Measurements from ENCODE around the gene ADGRB2.

Gene ADGRB2

DNA sequence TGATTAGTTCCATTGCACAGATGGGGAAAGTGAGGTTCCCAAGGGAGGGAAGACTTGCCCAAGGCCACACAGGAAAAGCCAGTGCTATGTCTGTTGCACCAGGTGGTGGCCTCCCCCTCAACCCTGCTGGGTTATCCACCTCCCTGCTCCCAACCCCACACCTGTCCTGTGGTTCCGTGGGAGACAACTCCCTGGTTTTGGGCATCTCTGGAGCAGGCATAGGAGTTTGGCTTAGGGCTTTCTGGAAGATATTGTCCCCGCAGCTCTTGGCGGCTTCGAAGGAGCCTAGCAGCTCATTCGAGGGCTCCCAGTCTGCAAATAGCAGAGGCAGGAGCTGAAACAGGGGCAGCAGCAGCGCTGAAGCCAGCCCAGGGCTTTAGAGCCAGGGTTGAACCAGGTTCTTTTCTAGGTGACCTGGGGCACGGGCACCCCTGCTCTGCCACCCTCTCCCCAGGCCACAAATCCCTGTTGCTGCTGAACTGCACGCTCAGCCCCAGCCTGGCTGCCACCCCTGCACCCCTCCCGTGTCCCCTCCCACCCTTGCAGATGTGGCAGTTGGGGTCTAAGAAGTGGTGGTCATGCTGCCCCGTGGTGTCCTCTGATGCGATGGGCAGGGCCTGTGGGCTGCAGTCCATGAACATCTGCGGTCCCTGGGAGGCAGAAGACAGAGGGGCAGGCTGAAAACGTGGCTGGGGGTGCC lies 29.6 kb upstream of the ADGRB2 start:
- H3K27me3 ChIP-seq (ENCODE audit: control insufficient read depth, insufficient read depth, low read length), result no peaks in the 10 kb centered on the region
- no peak overlapping the region for H3K4me3 ChIP-seq (ENCODE audit: low read depth, low read length)
- peaks cover 10% of the 10 kb centered on the region; the same call in 1 of the 2 replicates for H3K4me1 ChIP-seq (ENCODE audit: control insufficient read depth, insufficient read depth, low read length)
- no peaks in the 10 kb centered on the region for H3K9me3 ChIP-seq (ENCODE audit: control insufficient read depth, insufficient read depth, low read length)
- H3K27ac ChIP-seq (ENCODE audit: low read depth, low read length), result no peak overlapping the region
- no peak overlapping the region for H3K9ac ChIP-seq (ENCODE audit: low read depth, low read length)
- H3K36me3 ChIP-seq (ENCODE audit: control insufficient read depth, insufficient read depth, low read length), result no peaks in the 10 kb centered on the region

DNA sequence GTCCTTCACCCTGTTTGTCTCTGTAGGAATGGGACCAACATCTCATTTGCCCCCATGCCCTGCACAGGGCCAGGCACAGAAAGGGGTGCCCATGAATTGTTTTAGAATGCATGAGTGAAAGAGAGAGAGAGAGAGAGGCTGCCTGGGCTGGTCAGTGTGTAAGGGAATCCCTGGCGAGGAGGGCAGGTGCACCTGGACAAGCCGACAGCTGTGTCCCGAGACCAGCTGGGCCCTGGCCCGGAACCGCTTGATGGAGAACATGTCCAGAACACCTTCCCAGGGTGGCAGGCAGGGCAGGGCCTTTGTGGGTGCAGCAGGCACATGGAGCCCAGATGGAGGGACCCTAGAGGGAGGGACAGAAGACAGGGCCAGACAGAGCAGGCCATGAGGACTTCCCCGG lies 28.9 kb upstream of the ADGRB2 start:
- Histone ChIP-seq H3K9ac (ENCODE audit: low read depth, low read length) (no peak overlapping the region), H3K4me1 (ENCODE audit: control insufficient read depth, insufficient read depth, low read length) (peaks cover 8% of the 10 kb centered on the region; the same call in 1 of the 2 replicates), H3K36me3 (ENCODE audit: control insufficient read depth, insufficient read depth, low read length) (no peaks in the 10 kb centered on the region), H3K4me3 (ENCODE audit: low read depth, low read length) (no peak overlapping the region), H3K9me3 (ENCODE audit: control insufficient read depth, insufficient read depth, low read length) (no peaks in the 10 kb centered on the region), H3K27me3 (ENCODE audit: control insufficient read depth, insufficient read depth, low read length) (no peaks in the 10 kb centered on the region), H3K27ac (ENCODE audit: low read depth, low read length) (no peak overlapping the region)

DNA sequence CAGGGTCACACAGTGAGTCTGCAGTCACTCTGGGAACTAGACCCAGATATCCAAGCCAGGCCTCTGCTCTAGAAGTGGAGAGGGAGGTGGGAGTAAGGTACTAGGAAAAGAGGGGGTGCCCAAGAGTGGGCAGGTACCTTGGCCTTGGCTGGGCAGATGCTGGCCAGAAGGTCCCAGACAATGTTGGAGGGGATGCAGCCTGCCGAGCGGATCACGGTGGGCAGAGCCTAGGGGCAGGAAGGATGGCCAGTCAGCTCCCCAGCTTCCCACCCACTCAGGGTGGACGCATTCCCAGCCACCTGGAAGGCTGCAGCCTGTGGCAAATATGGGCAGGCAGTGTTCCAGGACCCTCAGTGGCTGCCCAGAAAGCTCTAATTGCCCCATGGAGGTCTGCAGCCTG lies 28.4 kb upstream of the ADGRB2 start:
- no peak overlapping the region for H3K27ac ChIP-seq (ENCODE audit: low read depth, low read length)
- no peaks in the 10 kb centered on the region for H3K9me3 ChIP-seq (ENCODE audit: control insufficient read depth, insufficient read depth, low read length)
- peaks cover 9% of the 10 kb centered on the region for H3K4me1 ChIP-seq (ENCODE audit: control insufficient read depth, insufficient read depth, low read length)
- H3K36me3 ChIP-seq (ENCODE audit: control insufficient read depth, insufficient read depth, low read length), result no peaks in the 10 kb centered on the region
- no peak overlapping the region for H3K9ac ChIP-seq (ENCODE audit: low read depth, low read length)
- H3K27me3 ChIP-seq (ENCODE audit: control insufficient read depth, insufficient read depth, low read length), result no peaks in the 10 kb centered on the region
- no peak overlapping the region for H3K4me3 ChIP-seq (ENCODE audit: low read depth, low read length)

DNA sequence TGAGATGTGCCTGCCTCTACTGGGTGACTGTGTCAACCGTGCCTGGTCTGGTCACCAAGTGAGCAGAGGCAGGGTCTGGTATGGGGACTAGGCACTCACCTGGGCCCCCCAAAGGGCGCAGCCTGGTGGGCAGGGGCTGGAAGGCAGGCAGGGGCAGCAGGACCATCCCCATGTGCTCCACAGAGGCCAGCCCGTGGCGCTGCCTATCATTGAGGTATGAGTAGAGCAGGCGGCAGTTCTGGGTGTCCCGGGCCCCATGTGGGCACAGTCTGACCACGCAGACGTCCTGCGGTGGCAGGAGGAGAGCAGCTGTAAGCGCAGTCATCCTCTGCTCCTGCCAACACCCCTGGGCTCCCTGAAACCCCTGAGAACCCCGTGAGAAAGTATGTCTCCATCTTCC lies 28.0 kb upstream of the ADGRB2 start:
- H3K27ac ChIP-seq (ENCODE audit: low read depth, low read length), result no peak overlapping the region
- peaks cover 11% of the 10 kb centered on the region for H3K4me1 ChIP-seq (ENCODE audit: control insufficient read depth, insufficient read depth, low read length)
- no peaks in the 10 kb centered on the region for H3K36me3 ChIP-seq (ENCODE audit: control insufficient read depth, insufficient read depth, low read length)
- no peaks in the 10 kb centered on the region for H3K27me3 ChIP-seq (ENCODE audit: control insufficient read depth, insufficient read depth, low read length)
- H3K9ac ChIP-seq (ENCODE audit: low read depth, low read length), result no peak overlapping the region
- no peaks in the 10 kb centered on the region for H3K9me3 ChIP-seq (ENCODE audit: control insufficient read depth, insufficient read depth, low read length)
- no peak overlapping the region for H3K4me3 ChIP-seq (ENCODE audit: low read depth, low read length)

DNA sequence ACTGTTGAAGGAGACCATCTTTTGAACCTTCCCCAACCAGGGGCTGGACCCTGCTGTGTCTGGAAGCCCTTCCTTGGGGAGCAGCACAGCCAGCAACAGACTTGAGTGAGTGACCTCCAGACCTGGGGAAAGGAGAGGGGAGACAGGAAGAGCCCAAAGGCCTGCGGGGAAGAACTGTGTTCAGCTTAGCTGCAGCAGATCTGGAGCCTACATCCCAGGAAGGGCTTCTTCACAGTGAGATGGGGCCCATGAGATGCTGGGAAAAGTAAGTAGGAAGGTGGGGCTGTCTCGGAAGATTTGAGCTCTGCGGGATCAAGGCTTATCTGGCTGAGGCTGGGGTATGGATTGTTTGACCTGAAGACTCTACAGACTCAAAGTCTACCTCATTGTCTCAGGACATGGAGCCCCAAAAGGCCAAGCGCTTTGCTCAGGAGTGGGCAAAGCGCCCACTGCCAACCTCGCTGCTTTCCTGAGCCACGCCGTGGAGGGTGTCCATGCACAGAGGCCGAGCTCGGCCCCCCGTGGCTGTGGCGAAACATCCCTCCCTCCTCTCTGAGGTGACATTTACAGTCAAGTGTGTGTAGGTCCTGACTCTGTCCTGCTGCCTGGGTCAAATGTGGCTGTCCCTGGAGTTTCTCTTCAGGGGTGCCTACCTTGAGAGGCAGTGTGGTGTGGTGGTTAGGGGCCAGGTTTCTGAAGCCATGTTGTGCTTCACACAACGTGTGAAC lies 27.2 kb upstream of the ADGRB2 start:
- Histone ChIP-seq H3K4me3 (ENCODE audit: low read depth, low read length) (no peak overlapping the region), H3K4me1 (ENCODE audit: control insufficient read depth, insufficient read depth, low read length) (peaks cover 11% of the 10 kb centered on the region), H3K9ac (ENCODE audit: low read depth, low read length) (no peak overlapping the region), H3K27me3 (ENCODE audit: control insufficient read depth, insufficient read depth, low read length) (no peaks in the 10 kb centered on the region), H3K27ac (ENCODE audit: low read depth, low read length) (no peak overlapping the region), H3K36me3 (ENCODE audit: control insufficient read depth, insufficient read depth, low read length) (no peaks in the 10 kb centered on the region), H3K9me3 (ENCODE audit: control insufficient read depth, insufficient read depth, low read length) (no peaks in the 10 kb centered on the region)

DNA sequence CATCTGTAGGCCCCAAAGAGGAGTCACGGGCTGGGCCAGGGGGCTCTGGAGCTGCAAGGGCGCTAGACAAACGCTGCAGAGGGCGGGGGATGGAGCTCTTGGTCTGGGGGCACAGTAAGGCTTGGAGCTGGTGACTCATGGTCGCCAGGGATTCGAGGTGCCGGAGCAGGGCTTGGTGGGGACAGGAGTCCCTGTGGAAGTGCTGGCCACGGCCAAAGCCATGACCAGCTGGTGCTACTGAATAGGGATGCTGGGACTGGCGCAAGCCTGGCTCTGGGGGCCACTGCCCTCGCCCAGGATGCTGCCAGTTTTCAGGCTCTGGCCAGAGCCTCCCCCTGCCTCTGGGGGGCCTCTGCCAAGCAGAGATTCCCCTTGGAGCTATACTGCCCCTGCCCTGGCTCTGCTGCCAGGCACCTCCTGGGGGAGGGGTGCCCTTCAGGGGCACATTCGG lies 26.5 kb upstream of the ADGRB2 start:
- H3K4me3 ChIP-seq (ENCODE audit: low read depth, low read length), result no peak overlapping the region
- no peaks in the 10 kb centered on the region for H3K9me3 ChIP-seq (ENCODE audit: control insufficient read depth, insufficient read depth, low read length)
- H3K27ac ChIP-seq (ENCODE audit: low read depth, low read length), result no peak overlapping the region
- H3K36me3 ChIP-seq (ENCODE audit: control insufficient read depth, insufficient read depth, low read length), result no peaks in the 10 kb centered on the region
- no peaks in the 10 kb centered on the region for H3K27me3 ChIP-seq (ENCODE audit: control insufficient read depth, insufficient read depth, low read length)
- no peak overlapping the region for H3K9ac ChIP-seq (ENCODE audit: low read depth, low read length)
- peaks cover 11% of the 10 kb centered on the region for H3K4me1 ChIP-seq (ENCODE audit: control insufficient read depth, insufficient read depth, low read length)

DNA sequence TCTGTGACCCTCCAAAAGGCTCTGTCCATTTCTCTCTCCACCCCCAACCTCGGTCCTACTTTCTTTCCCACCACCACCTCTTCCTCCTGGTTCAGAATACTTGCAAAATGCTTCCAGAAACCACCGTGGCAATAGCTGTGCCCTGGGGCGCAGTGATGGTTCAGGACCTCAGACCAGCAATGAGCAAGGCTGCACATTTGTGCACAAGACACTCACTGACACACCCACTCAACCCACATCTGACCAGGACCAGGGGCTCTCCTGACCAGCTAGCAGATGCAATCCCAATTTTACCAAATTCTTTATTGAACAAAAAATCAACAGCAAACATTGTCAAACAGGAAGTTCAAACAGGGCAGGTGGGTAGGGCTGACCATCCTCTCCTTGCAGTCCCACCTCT lies 26.0 kb upstream of the ADGRB2 start:
- Histone ChIP-seq H3K9ac (ENCODE audit: low read depth, low read length) (no peak overlapping the region), H3K9me3 (ENCODE audit: control insufficient read depth, insufficient read depth, low read length) (no peaks in the 10 kb centered on the region), H3K36me3 (ENCODE audit: control insufficient read depth, insufficient read depth, low read length) (no peaks in the 10 kb centered on the region), H3K27ac (ENCODE audit: low read depth, low read length) (no peak overlapping the region), H3K4me3 (ENCODE audit: low read depth, low read length) (no peak overlapping the region), H3K27me3 (ENCODE audit: control insufficient read depth, insufficient read depth, low read length) (no peaks in the 10 kb centered on the region), H3K4me1 (ENCODE audit: control insufficient read depth, insufficient read depth, low read length) (peaks cover 11% of the 10 kb centered on the region)

DNA sequence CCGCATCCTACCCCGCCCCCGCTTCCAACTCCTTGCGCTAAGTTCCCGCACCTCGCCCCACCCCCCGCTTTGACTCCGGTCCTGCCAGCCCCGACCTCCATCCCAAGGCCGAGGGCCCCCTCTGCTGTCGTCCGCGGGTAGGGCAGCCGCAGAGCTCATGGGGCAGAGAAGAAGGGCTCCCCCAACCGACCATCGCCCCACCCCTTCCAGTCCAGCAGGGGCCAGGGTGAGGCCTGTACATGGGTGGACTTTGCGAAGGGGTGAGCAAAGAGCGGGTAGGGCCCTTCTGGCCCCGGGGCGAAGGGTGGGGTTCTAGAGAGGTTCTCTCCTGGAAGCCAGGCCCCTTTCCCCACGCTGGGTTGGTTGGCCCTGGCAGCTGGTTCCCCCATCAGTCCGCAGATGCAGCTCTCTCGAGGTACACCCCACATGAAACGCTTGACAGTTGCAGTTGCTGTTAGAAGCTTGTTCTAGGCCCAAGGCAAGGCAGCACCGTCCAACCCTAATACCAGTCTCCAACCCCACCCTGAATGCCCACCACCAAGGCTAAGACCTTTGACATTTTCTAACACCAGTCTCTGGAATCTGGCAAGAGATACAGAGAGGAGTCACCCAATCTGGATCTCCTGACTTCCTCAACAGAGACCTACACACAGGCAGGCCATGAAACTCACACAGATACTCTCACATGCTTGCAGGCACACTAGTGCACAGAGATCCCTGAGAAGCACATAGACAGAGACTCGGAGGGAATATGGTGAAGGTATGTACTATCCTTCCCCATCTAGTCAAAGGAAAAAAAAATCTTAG lies 25.3 kb upstream of the ADGRB2 start:
- Histone ChIP-seq H3K4me3 (ENCODE audit: low read depth, low read length) (peak overlapping the region; percentile 74), H3K9ac (ENCODE audit: low read depth, low read length) (no peak overlapping the region), H3K36me3 (ENCODE audit: control insufficient read depth, insufficient read depth, low read length) (no peaks in the 10 kb centered on the region), H3K9me3 (ENCODE audit: control insufficient read depth, insufficient read depth, low read length) (no peaks in the 10 kb centered on the region), H3K27me3 (ENCODE audit: control insufficient read depth, insufficient read depth, low read length) (no peaks in the 10 kb centered on the region), H3K4me1 (ENCODE audit: control insufficient read depth, insufficient read depth, low read length) (peaks cover 11% of the 10 kb centered on the region), H3K27ac (ENCODE audit: low read depth, low read length) (no peak overlapping the region)

DNA sequence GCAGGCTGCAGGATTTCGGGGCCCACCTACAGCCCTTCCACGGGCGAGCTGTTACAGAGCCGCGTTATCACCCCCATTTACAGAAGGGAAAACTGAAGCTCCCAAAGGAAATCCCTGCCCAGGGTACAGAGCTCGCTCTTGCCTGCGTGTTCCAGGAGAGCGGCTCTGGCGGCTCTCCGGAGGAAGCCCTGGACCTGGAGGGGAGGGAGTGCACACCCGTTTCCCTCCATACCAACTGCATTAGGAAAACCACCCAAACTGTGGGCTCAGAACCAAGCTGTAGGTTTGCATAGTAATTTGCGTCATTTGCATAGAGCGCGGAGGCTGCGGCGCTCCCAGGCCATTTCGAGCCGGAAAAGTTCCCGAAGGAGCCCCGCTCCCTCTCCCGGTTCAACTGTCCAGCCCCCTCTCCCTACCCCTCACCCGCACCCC lies 24.7 kb upstream of the ADGRB2 start:
- Histone ChIP-seq H3K27me3 (ENCODE audit: control insufficient read depth, insufficient read depth, low read length) (no peaks in the 10 kb centered on the region), H3K9ac (ENCODE audit: low read depth, low read length) (no peak overlapping the region), H3K4me1 (ENCODE audit: control insufficient read depth, insufficient read depth, low read length) (peaks cover 11% of the 10 kb centered on the region), H3K4me3 (ENCODE audit: low read depth, low read length) (peak overlapping the region; percentile 74), H3K9me3 (ENCODE audit: control insufficient read depth, insufficient read depth, low read length) (no peaks in the 10 kb centered on the region), H3K36me3 (ENCODE audit: control insufficient read depth, insufficient read depth, low read length) (no peaks in the 10 kb centered on the region), H3K27ac (ENCODE audit: low read depth, low read length) (peak overlapping the region; percentile 91)

DNA sequence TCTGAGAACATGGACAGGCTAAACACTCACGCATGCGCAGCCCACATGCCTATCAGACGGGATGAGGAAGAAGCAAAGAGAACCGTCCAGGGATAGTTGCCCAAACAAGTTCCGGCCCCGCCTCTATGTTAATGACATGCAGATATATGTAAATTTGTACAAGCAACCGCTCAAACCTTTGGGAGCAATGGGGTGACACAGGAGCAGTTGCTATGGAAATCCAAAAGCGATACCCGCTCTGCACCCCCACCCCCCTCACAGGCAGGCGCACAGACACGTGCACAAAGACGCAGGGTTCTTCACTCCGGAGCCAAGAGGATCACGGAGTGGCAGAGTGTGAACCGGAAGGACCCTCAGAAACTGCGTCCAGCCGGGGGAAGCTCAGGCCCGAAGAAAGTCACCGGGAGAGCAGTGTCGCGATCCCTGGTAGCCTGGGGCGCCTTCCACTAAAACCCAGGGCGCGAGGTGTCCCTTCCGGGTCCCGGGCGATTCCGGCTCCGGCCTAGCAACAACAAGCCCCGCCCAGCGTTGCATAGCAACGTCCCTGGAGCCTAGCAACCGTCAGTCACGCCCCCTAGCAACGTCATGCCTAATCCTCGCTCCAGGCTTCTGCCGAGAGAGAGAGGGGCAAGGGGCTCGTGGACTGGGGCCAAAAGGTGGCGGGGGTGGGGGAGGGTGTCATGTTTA lies 24.1 kb upstream of the ADGRB2 start:
- peaks cover 13% of the 10 kb centered on the region for H3K4me1 ChIP-seq (ENCODE audit: control insufficient read depth, insufficient read depth, low read length)
- H3K27ac ChIP-seq (ENCODE audit: low read depth, low read length), result peak overlapping the region; percentile 91
- H3K9ac ChIP-seq (ENCODE audit: low read depth, low read length), result peak overlapping the region; percentile 75
- H3K36me3 ChIP-seq (ENCODE audit: control insufficient read depth, insufficient read depth, low read length), result no peaks in the 10 kb centered on the region
- no peaks in the 10 kb centered on the region for H3K27me3 ChIP-seq (ENCODE audit: control insufficient read depth, insufficient read depth, low read length)
- peak overlapping the region; percentile 74 for H3K4me3 ChIP-seq (ENCODE audit: low read depth, low read length)
- no peaks in the 10 kb centered on the region for H3K9me3 ChIP-seq (ENCODE audit: control insufficient read depth, insufficient read depth, low read length)
